ENCODE results near the gene UBE2D1.

DNA sequence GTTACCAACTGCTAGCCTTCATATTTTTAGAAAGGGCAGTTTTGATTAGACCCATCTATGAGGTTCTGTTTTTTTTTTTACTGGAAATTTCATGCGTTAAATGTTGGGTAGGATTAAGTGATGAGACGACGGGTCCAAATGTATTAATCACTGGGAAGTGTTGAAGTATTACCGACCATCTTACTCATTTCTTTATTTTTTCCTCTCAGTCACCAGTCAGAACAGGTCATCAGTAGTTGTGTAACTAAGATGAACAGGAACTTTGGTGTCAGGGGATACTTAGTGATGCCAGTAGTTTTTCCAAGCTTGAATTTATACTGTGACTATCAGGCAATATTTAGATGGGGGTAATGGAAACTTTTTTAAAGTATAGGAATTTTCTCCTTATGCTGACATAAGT, 64.6 kb downstream of the UBE2D1 start:
- TF ChIP-seq, protein P1, sequence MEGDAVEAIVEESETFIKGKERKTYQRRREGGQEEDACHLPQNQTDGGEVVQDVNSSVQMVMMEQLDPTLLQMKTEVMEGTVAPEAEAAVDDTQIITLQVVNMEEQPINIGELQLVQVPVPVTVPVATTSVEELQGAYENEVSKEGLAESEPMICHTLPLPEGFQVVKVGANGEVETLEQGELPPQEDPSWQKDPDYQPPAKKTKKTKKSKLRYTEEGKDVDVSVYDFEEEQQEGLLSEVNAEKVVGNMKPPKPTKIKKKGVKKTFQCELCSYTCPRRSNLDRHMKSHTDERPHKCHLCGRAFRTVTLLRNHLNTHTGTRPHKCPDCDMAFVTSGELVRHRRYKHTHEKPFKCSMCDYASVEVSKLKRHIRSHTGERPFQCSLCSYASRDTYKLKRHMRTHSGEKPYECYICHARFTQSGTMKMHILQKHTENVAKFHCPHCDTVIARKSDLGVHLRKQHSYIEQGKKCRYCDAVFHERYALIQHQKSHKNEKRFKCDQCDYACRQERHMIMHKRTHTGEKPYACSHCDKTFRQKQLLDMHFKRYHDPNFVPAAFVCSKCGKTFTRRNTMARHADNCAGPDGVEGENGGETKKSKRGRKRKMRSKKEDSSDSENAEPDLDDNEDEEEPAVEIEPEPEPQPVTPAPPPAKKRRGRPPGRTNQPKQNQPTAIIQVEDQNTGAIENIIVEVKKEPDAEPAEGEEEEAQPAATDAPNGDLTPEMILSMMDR (IDR thresholded peaks at IDR 0.05), result no peak
- no peak for TF ChIP-seq ZFX (IDR thresholded peaks at IDR 0.05; ENCODE audit: borderline replicate concordance)

All from 22Rv1 (cell line).